ENCODE data around the gene MMP24OS.

The MMP24OS gene

GRCh38 chr20:35312318-35312717 lies 34.4 kb upstream of the MMP24OS start:
- no peak for TF ChIP-seq CTCF (conservative IDR thresholded peaks at IDR 0.05)
- no peak overlapping the region for H3K27ac ChIP-seq

- no peak for TF ChIP-seq CTCF (conservative IDR thresholded peaks at IDR 0.05)
These were observed 33.9 kb upstream of the MMP24OS start for GRCh38 chr20:35311822-35312221.

GRCh38 chr20:35311409-35311808 lies 33.5 kb upstream of the MMP24OS start:
- TF ChIP-seq CTCF (conservative IDR thresholded peaks at IDR 0.05), result no peak
- H3K27ac ChIP-seq, result no peak overlapping the region

More at GRCh38 chr20:35311822-35312221, 33.9 kb upstream of the MMP24OS start:
- no peak overlapping the region for H3K27ac ChIP-seq

- no peak for TF ChIP-seq CTCF (conservative IDR thresholded peaks at IDR 0.05)
- H3K27ac ChIP-seq, result peak overlapping the region; percentile 66
These were observed 30.0 kb upstream of the MMP24OS start for GRCh38 chr20:35307666-35308653.

GRCh38 chr20:35306931-35307517 lies 29.1 kb upstream of the MMP24OS start:
- H3K27ac ChIP-seq, result peak overlapping the region; percentile 66
- peak; percentile 83 for TF ChIP-seq CTCF (conservative IDR thresholded peaks at IDR 0.05)

GRCh38 chr20:35305682-35306556 lies 28.0 kb upstream of the MMP24OS start:
- no peak for TF ChIP-seq CTCF (conservative IDR thresholded peaks at IDR 0.05)

GRCh38 chr20:35304956-35305355 lies 27.0 kb upstream of the MMP24OS start:
- H3K27ac ChIP-seq, result no peak overlapping the region
- TF ChIP-seq CTCF (conservative IDR thresholded peaks at IDR 0.05), result no peak

More at GRCh38 chr20:35305682-35306556, 28.0 kb upstream of the MMP24OS start:
- no peak overlapping the region for H3K27ac ChIP-seq
